Mesenchymal stem cell (in vitro differentiated cells and primary cell): ENCODE results near the gene RPL15.

ENCODE experiments used
- DNase-seq: peaks from one replicate; pipeline ENCODE4 v3.0.0-alpha.2; 2013
- H2AFZ ChIP-seq: one replicate; pipeline ENCODE4 v1.6.1; 2013; ENCODE audit warnings: low read depth, mild to moderate bottlenecking, control low read depth, inconsistent platforms, low read length, moderate library complexity
- H2AK5ac ChIP-seq: 2 replicates; pipeline ENCODE4 v1.6.1; 2013; ENCODE audit warnings: low read length, moderate library complexity, mild to moderate bottlenecking, inconsistent platforms; ENCODE audit not compliant: severe bottlenecking
- H2BK120ac ChIP-seq: one replicate; pipeline ENCODE4 v1.6.1; 2013; ENCODE audit warnings: low read depth, mild to moderate bottlenecking, inconsistent platforms, low read length, moderate library complexity
- H2BK12ac ChIP-seq, 2 experiments: one replicate each; pipeline ENCODE4 v1.6.1; 2013; ENCODE audit warnings: inconsistent platforms in 2 of 2, low read length in 2 of 2, mild to moderate bottlenecking in 2 of 2, moderate library complexity in 2 of 2, control low read depth in 1 of 2
- H2BK15ac ChIP-seq: one replicate; pipeline ENCODE4 v1.6.1; 2013; ENCODE audit warnings: mild to moderate bottlenecking, low read depth, inconsistent platforms; ENCODE audit not compliant: poor library complexity, severe bottlenecking
- H2BK5ac ChIP-seq: 2 replicates; pipeline ENCODE4 v1.6.1; 2013; ENCODE audit warnings: low read depth, mild to moderate bottlenecking, low read length, control low read depth, inconsistent platforms; ENCODE audit not compliant: poor library complexity, severe bottlenecking
- H3K14ac ChIP-seq, 2 experiments: one replicate each; pipeline ENCODE4 v1.6.1; 2013; ENCODE audit warnings: inconsistent platforms in 2 of 2, low read length in 2 of 2, control low read depth in 1 of 2, mild to moderate bottlenecking in 1 of 2, moderate library complexity in 1 of 2
- H3K18ac ChIP-seq, 2 experiments: one replicate each; pipeline ENCODE4 v1.6.1; 2013; ENCODE audit warnings: inconsistent platforms in 2 of 2, low read length in 2 of 2, control low read depth in 1 of 2, low read depth in 1 of 2, mild to moderate bottlenecking in 1 of 2
- H3K23ac ChIP-seq, 2 experiments: one replicate each; pipeline ENCODE4 v1.6.1; 2013; ENCODE audit warnings: inconsistent platforms in 2 of 2, low read length in 2 of 2, mild to moderate bottlenecking in 2 of 2, moderate library complexity in 2 of 2, control low read depth in 1 of 2
- H3K27ac ChIP-seq: 2 replicates; pipeline ENCODE4 v1.5.1; 2013; ENCODE audit warnings: mild to moderate bottlenecking, moderate library complexity, low read length, control low read depth, inconsistent platforms; ENCODE audit not compliant: poor library complexity, severe bottlenecking
- H3K27me3 ChIP-seq, 2 experiments: 2 replicates each; pipeline versions ENCODE4 v1.6.1 to v1.7.0; 2013; ENCODE audit warnings: low read length in 2 of 2, mild to moderate bottlenecking in 2 of 2, moderate library complexity in 2 of 2, control low read depth in 1 of 2, inconsistent platforms in 1 of 2; ENCODE audit not compliant: control insufficient read depth in 1 of 2, insufficient read depth in 1 of 2
- H3K36me3 ChIP-seq, 2 experiments: 2 replicates each; pipeline versions ENCODE4 v1.6.1 to v1.7.0; 2013; ENCODE audit warnings: low read length in 2 of 2, control low read depth in 1 of 2, inconsistent platforms in 1 of 2, low read depth in 1 of 2, mild to moderate bottlenecking in 1 of 2; ENCODE audit not compliant: insufficient read depth in 2 of 2, control insufficient read depth in 1 of 2
- H3K4ac ChIP-seq, 2 experiments: one replicate each; pipeline ENCODE4 v1.6.1; 2013; ENCODE audit warnings: inconsistent platforms in 2 of 2, low read length in 2 of 2, mild to moderate bottlenecking in 2 of 2, moderate library complexity in 2 of 2, control low read depth in 1 of 2, low read depth in 1 of 2
- H3K4me1 ChIP-seq: 2 replicates; pipeline ENCODE4 v1.6.1; 2013; ENCODE audit warnings: low read depth, low read length, control low read depth; ENCODE audit not compliant: control insufficient read depth, insufficient read depth
- H3K4me2 ChIP-seq: 2 replicates; pipeline ENCODE4 v1.6.1; 2013; ENCODE audit warnings: low read length, mild to moderate bottlenecking, inconsistent platforms; ENCODE audit not compliant: poor library complexity, severe bottlenecking
- H3K4me3 ChIP-seq, 2 experiments: 2 replicates each; pipeline versions ENCODE4 v1.5.1 to v1.7.0; 2013; ENCODE audit warnings: low read length in 2 of 2, mild to moderate bottlenecking in 2 of 2, control low read depth in 1 of 2, low read depth in 1 of 2; ENCODE audit not compliant: insufficient read depth in 1 of 2
- H3K79me1 ChIP-seq: replicated peaks from 2 replicates; pipeline ENCODE4 v1.6.1; 2013; ENCODE audit warnings: mild to moderate bottlenecking, control low read depth, low read length, inconsistent platforms; ENCODE audit not compliant: poor library complexity, severe bottlenecking
- H3K9ac ChIP-seq: 2 replicates; pipeline ENCODE4 v1.7.0; 2013; ENCODE audit warnings: mild to moderate bottlenecking, low read length, moderate library complexity
- H3K9me3 ChIP-seq: 2 replicates; pipeline ENCODE4 v1.7.0; 2013; ENCODE audit warnings: mild to moderate bottlenecking, low read length; ENCODE audit not compliant: control insufficient read depth
- H4K8ac ChIP-seq: one replicate; pipeline ENCODE4 v1.6.1; 2013; ENCODE audit warnings: inconsistent platforms, mild to moderate bottlenecking, low read length, moderate library complexity
- H4K91ac ChIP-seq: one replicate; pipeline ENCODE4 v1.6.1; 2013; ENCODE audit warnings: mild to moderate bottlenecking, low read length, inconsistent platforms
- WGBS: methylation state at CpG from one replicate; pipeline ENCODE4 v1.1.7; 2013; ENCODE audit warnings: mixed read lengths; 5-methylcytosine and 5-hydroxymethylcytosine counted together

The RPL15 gene

GRCh38 chr3:23956701-23957100, 39.8 kb downstream of the RPL15 start:
- Histone ChIP-seq H3K14ac (no peak overlapping the region), H3K23ac (no peak overlapping the region), H3K9ac (no peak overlapping the region), H3K4me1 (no peaks in the 10 kb centered on the region), H2AK5ac (no peak overlapping the region), H3K4me3 (no peak overlapping the region), H2BK12ac (no peak overlapping the region), H2BK120ac (no peak overlapping the region), H3K27me3 (no peaks in the 10 kb centered on the region), H3K27ac (no peak overlapping the region), H3K36me3 (peaks cover 0 to 52% of the 10 kb centered on the region in 2 experiments), H3K4ac (no peak overlapping the region), H2AFZ (no peak overlapping the region), H4K8ac (no peak overlapping the region), H2BK5ac (no peak overlapping the region), H3K4me2 (no peak overlapping the region), H3K18ac (no peak overlapping the region), H4K91ac (no peak overlapping the region), H3K9me3 (no peaks in the 10 kb centered on the region), H3K79me1 (peaks cover 10% of the 10 kb centered on the region), H2BK15ac (no peak overlapping the region)
- no peak for DNase-seq
- 94% methylated on average over 3 of the region's 3 CpGs for WGBS

GRCh38 chr3:23959135-23959900, 42.4 kb downstream of the RPL15 start:
- Histone ChIP-seq H2AFZ (no peak overlapping the region), H2AK5ac (no peak overlapping the region), H2BK5ac (no peak overlapping the region), H4K8ac (no peak overlapping the region), H3K4me2 (no peak overlapping the region), H3K18ac (no peak overlapping the region), H2BK15ac (no peak overlapping the region), H3K27me3 (no peaks in the 10 kb centered on the region), H3K4me1 (peaks cover 1% of the 10 kb centered on the region), H3K23ac (no peak overlapping the region), H3K14ac (no peak overlapping the region), H3K36me3 (peaks cover 5 to 69% of the 10 kb centered on the region in 2 experiments), H3K9ac (no peak overlapping the region), H2BK120ac (no peak overlapping the region), H3K79me1 (peaks cover 2% of the 10 kb centered on the region), H3K4me3 (no peak overlapping the region), H3K27ac (no peak overlapping the region), H3K9me3 (no peaks in the 10 kb centered on the region), H4K91ac (no peak overlapping the region), H3K4ac (no peak overlapping the region), H2BK12ac (no peak overlapping the region)
- DNase-seq, result peak; percentile 90
- 18% methylated on average over 3 of the region's 7 CpGs for WGBS

- Histone ChIP-seq H3K14ac (no peak overlapping the region), H2AK5ac (no peak overlapping the region), H3K27ac (no peak overlapping the region), H2BK5ac (no peak overlapping the region), H3K4ac (no peak overlapping the region), H3K4me1 (peaks cover 1% of the 10 kb centered on the region), H2AFZ (no peak overlapping the region), H2BK12ac (no peak overlapping the region), H3K79me1 (peaks cover 2% of the 10 kb centered on the region), H3K4me2 (no peak overlapping the region), H2BK120ac (no peak overlapping the region), H3K9ac (no peak overlapping the region), H4K8ac (no peak overlapping the region), H3K36me3 (peaks cover 5 to 69% of the 10 kb centered on the region in 2 experiments), H3K18ac (no peak overlapping the region), H4K91ac (no peak overlapping the region), H3K4me3 (no peak overlapping the region), H3K9me3 (no peaks in the 10 kb centered on the region), H3K23ac (no peak overlapping the region), H3K27me3 (no peaks in the 10 kb centered on the region), H2BK15ac (no peak overlapping the region)
- WGBS, result no CpG with 5 or more reads among the region's 1 CpG
- DNase-seq, result no peak
These were observed 43.7 kb downstream of the RPL15 start for GRCh38 chr3:23960649-23961048.

GRCh38 chr3:23961066-23961465, 44.1 kb downstream of the RPL15 start:
- H2BK120ac ChIP-seq, result no peak overlapping the region
- H3K4ac ChIP-seq, result no peak overlapping the region
- H3K79me1 ChIP-seq, result peaks cover 4% of the 10 kb centered on the region
- no peak overlapping the region for H2BK15ac ChIP-seq
- H4K8ac ChIP-seq, result no peak overlapping the region
- H4K91ac ChIP-seq, result no peak overlapping the region
- H3K23ac ChIP-seq, result no peak overlapping the region
- H3K36me3 ChIP-seq, result peaks cover 5 to 69% of the 10 kb centered on the region in 2 experiments
- no peak overlapping the region for H2AK5ac ChIP-seq
- WGBS, result 100% methylated on average over 1 of the region's 1 CpG
- DNase-seq, result no peak
- H2AFZ ChIP-seq, result no peak overlapping the region
- H3K27me3 ChIP-seq, result no peaks in the 10 kb centered on the region
- no peak overlapping the region for H2BK12ac ChIP-seq
- H3K18ac ChIP-seq, result no peak overlapping the region
- H3K4me1 ChIP-seq, result peaks cover 3% of the 10 kb centered on the region
- H3K27ac ChIP-seq, result no peak overlapping the region
- no peak overlapping the region for H3K14ac ChIP-seq
- H2BK5ac ChIP-seq, result no peak overlapping the region
- no peak overlapping the region for H3K9ac ChIP-seq
- H3K4me3 ChIP-seq, result no peak overlapping the region
- H3K9me3 ChIP-seq, result no peaks in the 10 kb centered on the region
- no peak overlapping the region for H3K4me2 ChIP-seq
